Amygdala (tissue), 56 donors: ENCODE measurements around the gene MAPK1.
"Not testable (repeated sequence)": the region's sequence is repeated elsewhere in the genome, so short reads cannot be mapped to it uniquely, and the experiment has no call there.

Experiments used
- DNase-seq, 56 donors: peaks; one replicate each; lab custom pipeline; 2025; lab: John Stamatoyannopoulos, UW

Gene MAPK1

DNA sequence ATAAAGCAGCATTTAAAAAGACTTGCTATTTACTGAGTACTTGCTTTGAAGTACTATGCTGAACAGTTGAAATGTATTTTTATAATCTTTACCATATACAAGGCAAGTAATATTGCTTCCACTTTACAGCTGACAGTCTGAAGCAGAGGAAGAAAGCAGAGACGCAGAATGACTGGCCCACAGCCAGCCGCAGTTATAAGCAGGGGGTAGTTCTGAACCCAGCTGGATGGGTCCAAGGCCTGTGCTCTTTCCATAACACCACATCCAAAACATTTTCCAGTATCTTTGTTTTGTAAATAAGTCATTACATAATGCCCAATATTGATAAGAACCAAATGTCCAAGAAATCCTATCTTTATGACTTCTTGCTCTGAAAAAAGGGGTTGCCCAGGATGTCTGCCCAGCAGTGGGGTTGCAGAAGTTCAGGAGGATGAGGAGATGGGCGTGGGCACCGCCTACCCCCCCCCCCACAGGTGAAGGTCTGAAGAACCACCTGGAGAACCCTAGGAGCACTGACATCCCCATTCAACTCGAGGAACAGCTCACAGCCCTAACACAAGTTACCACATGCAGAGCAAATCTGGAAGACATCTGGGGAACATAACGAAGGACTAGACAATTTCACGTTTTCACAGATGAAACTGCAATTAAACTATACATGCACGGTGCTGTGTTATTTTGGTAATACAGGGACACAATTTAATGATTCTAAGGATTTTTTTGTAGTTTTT lies 107.6 kb downstream of the MAPK1 start:
- DNase-seq, result peak in 5 of 56 donors; percentile 14 to 29 (median 18)

DNA sequence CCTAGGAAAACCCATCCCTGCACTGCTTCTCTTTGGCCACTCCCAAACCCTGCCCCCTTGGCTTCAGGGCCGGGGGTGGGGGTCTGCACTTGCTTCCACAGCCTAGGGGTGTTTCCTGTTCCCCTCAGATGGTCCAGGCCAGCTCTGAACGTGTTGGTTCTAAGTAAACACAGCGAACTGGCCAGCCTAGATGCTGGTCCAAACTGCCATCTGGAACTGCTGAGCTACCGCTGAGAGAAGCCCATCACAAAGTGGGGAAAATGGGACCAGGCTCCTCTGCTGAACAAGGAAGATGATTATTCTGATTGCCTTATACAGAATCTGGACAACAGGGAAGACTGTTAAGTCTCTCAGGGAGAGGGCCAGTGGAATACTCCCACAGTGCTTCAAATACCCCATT lies 108.4 kb downstream of the MAPK1 start:
- DNase-seq, result peak in 1 of 56 donors; percentile 25

- no peak for DNase-seq
These were observed 109.2 kb downstream of the MAPK1 start for GRCh38 chr22:21758091-21758864.

- no peak for DNase-seq
These were observed 111.6 kb downstream of the MAPK1 start for GRCh38 chr22:21755851-21756284.

GRCh38 chr22:21754523-21754922 lies 112.9 kb downstream of the MAPK1 start:
- DNase-seq, result peak in 11 of 56 donors; percentile 20 to 49 (median 37)

DNA sequence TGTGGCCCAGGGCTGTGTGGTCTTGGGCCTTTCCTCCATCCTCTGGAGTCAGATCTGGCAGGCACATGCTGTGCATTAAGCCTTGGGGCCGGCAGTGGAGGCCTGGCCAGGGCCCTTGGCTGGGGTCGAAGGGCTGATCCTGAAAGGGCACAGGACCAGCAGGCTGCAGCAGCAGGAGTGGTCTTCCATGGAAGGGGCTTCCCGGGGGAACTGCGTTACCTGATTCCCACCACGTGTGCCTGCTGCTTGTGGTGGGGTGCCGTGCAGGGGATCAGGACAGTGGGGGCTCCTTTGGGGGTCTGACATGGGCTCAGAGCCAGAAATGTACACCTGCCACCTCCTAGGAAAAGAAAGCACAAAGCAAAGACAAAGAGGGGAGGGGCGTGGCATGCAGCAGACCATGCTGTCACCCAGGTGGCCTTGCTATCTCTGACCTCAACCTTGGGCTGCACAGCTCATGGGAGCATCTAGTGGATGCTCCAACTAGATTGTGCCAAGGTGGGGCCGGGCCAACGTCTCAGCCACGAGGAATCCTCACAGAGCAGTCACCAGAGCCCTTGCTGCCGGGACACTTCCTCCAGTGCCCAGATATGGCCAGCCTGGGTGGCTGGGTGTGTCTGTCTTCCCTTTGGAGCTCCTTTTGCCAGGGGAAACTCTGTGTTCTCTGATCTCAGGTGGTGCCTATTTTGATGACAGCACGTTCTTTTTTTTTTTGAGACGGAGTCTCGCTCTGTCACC lies 113.9 kb downstream of the MAPK1 start:
- no peak for DNase-seq

GRCh38 chr22:21752276-21752675 lies 115.2 kb downstream of the MAPK1 start:
- peak in 1 of 56 donors; percentile 10 for DNase-seq

GRCh38 chr22:21745948-21746347 lies 121.5 kb downstream of the MAPK1 start:
- no peak for DNase-seq

DNA sequence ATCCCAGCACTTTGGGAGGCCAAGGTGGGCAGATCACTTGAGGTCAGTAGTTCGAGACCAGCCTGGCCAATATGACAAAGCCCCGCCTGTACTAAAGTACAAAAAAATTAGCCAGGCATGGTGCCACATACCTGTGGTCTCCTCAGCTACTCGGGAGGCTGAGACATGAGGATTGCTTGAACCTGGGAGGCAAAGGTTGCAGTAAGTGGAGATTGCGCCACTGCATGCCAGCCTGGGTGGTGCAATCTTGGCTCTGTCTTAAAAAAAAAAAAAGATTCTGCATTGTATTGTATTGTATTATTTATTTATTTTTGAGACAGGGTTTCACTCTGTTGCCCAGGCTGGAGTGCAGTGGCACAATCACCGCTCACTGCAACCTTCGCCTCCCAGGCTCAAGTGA lies 122.5 kb downstream of the MAPK1 start:
- DNase-seq, result not testable (repeated sequence)

GRCh38 chr22:21741790-21742189 lies 125.7 kb downstream of the MAPK1 start:
- no peak for DNase-seq

DNA sequence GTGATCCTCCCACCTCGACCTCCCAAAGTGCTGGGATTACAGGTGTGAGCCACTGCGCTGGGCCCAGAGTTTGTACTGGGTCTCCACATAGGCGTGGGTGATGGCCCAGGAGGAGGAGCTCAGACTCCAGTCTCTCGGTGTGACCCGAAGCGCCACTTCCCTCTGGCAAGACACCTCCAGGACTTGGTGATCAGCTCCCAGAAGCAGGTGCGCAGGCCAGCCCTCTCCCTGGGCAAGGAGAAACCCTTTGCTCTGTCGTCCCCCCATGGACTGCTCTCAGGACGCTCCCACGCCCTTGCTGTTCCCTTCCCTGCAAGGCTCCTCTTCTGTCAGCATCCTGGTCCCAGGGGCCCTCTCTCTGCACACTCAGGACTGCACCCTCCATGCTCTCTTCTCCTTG lies 126.4 kb downstream of the MAPK1 start:
- DNase-seq, result no peak

DNA sequence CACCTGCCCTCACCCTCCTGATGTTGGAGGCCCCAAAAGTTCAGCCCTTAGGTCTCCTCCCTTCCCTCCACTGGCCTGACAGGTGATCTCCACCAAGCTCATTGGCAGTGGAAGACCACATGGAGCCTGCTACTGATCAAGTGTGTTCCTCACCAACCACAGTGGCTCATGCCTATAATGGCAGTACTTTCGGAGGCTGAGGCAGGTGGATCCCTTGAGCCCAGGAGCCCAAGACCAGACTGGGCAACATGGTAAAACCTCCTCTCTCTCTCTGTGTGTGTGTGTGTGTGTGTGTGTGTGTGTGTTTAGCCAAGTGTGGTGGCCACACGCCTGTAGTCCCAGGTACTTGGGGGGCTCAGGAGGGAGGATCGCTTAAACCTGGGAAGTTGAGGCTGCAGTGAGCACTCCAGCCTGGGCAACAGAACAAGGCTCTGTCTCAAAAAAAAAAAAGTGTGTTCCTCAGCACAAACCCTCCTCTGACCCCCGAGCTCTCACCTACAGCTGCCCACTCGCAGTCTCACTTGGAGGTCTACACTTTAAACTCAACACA lies 127.5 kb downstream of the MAPK1 start:
- DNase-seq, result no peak

GRCh38 chr22:21738966-21739365 lies 128.5 kb downstream of the MAPK1 start:
- no peak for DNase-seq

DNA sequence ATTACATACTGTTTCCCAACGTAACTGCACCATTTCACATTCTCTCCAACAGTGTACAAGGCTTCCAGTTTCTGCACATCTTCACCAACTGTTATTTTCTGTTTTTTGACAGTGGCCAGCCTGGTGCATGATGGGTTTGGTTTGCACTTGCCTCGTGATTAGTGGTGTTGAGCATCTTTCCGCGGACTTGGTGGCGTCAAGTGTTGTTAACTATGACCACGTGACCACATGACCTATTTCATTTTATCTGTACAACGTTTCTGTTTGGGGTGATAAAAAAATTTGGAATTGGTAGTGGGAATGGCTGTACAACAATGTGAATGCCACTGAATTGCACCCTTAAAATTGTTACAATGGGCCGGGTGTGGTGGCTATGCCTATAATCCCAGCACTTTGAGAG lies 129.4 kb downstream of the MAPK1 start:
- DNase-seq, result no peak

DNA sequence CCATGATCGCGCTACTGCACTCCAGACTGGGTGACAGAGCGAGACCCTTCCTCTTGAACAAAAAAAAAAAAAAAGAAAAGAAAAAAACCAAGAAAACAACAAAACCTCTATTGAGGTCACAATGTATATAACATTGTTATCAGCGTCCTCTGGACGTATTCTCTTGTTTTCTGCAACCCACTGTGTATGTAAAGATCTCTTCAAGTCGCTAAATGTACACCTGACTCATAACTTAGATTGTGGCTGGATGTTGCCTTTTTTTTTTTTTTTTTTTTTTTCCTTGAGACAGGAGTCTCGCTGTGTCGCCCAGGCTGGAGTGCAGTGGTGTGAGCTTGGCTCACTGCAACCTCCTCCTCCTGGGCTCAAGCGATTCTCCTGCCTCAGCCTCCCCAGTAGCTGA lies 130.5 kb downstream of the MAPK1 start:
- no peak for DNase-seq

DNA sequence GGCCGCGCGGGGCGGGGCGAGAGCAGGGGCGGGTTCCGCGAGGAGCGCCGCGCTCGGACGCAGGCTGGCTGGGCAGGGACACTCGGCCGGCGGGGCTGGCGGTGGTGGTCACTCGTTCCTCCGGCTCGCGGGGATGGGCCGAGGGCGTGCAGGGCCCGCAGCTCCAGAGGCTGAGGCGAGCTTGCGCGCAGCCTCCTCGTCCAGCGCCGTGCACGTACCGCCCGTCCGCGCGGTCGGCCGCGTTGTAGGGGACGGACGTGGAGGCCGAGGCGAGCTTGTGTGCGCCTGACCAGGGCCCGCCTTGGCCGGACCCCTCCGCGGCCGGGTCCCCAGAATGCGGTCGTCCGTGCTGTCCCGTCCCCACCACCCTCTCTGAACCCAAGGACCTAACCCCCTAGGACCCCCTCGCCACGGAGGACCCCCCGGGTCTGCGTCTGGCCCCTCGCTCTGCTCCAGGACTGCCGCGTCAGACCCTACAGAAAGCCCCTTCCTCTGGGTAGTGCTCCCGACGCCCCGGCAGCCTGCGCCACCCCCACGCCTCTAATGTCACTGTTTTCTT lies 131.3 kb downstream of the MAPK1 start:
- DNase-seq, result peak in 1 of 56 donors; percentile 61

GRCh38 chr22:21735200-21736083 lies 132.0 kb downstream of the MAPK1 start, which contains the start of gene YPEL1:
YPEL1 (minus strand) TSS chr22:21735794; CDS start chr22:21710744, 25,050 bp downstream.
- peak; percentile 81 to 99 (median 94) for DNase-seq

GRCh38 chr22:21734540-21735199 lies 132.8 kb downstream of the MAPK1 start:
- DNase-seq, result no peak

GRCh38 chr22:21731503-21731902 lies 135.9 kb downstream of the MAPK1 start:
- no peak for DNase-seq
